ENCODE results near the gene MED15.

DNA sequence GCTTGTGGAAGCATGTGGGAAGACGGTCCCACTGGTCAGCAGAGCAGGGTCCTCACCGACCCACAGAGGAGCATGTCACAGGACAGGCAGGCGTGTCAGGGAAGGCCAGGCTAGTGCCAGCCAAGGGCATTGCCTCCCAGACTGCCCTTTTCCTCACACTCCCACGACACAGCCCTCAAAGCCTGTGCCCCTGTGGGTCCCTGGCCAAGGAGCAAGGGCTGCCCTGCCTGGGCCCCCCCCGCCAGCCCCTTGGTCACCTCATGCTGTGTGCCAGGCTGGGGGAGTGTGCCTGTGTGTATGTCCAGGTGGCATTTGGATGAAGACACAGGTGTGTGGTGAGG is 74.7 kb downstream of the MED15 start:
- TF ChIP-seq, protein P1, sequence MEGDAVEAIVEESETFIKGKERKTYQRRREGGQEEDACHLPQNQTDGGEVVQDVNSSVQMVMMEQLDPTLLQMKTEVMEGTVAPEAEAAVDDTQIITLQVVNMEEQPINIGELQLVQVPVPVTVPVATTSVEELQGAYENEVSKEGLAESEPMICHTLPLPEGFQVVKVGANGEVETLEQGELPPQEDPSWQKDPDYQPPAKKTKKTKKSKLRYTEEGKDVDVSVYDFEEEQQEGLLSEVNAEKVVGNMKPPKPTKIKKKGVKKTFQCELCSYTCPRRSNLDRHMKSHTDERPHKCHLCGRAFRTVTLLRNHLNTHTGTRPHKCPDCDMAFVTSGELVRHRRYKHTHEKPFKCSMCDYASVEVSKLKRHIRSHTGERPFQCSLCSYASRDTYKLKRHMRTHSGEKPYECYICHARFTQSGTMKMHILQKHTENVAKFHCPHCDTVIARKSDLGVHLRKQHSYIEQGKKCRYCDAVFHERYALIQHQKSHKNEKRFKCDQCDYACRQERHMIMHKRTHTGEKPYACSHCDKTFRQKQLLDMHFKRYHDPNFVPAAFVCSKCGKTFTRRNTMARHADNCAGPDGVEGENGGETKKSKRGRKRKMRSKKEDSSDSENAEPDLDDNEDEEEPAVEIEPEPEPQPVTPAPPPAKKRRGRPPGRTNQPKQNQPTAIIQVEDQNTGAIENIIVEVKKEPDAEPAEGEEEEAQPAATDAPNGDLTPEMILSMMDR (IDR thresholded peaks at IDR 0.05), result no peak
- TF ChIP-seq EZH2phosphoT487 (IDR thresholded peaks at IDR 0.05), result no peak

Measured in neural progenitor cell (in vitro differentiated cells).